GM23248 (cell line): ENCODE measurements around the gene CAMSAP2. TPM values are rescaled to one million over a fixed set of nuclear protein-coding genes. Genes with fewer than 3 reads are reported as not detected.

Experiments used
- DNase-seq: peaks from one replicate; pipeline ENCODE4 v3.0.0-alpha.2; 2015
- H2AFZ ChIP-seq: fragments of 200-600 bp; sonication (generic); 2 replicates; pipeline ENCODE4 v1.6.1; 2016; ENCODE audit warnings: antibody characterized with exemption
- H3F3A ChIP-seq: fragments of 200-600 bp; sonication (generic); 2 replicates; pipeline ENCODE4 v1.6.1; 2016; ENCODE audit warnings: mild to moderate bottlenecking, antibody characterized with exemption, mixed run types; ENCODE audit not compliant: insufficient read depth
- H3K27ac ChIP-seq: fragments of 200-600 bp; sonication (generic); 2 replicates; pipeline ENCODE4 v1.5.1; 2016; ENCODE audit warnings: mild to moderate bottlenecking
- H3K27me3 ChIP-seq: fragments of 200-600 bp; sonication (generic); replicated peaks from 2 replicates; pipeline ENCODE4 v1.6.1; 2016; ENCODE audit warnings: mild to moderate bottlenecking; ENCODE audit not compliant: insufficient read depth
- H3K36me3 ChIP-seq: fragments of 200-600 bp; sonication (generic); 2 replicates; pipeline ENCODE4 v1.6.1; 2016; ENCODE audit warnings: low read depth, mild to moderate bottlenecking
- H3K4me1 ChIP-seq: fragments of 200-600 bp; sonication (generic); 2 replicates; pipeline ENCODE4 v1.6.1; 2016; ENCODE audit warnings: mild to moderate bottlenecking; ENCODE audit not compliant: insufficient read depth
- H3K4me2 ChIP-seq: fragments of 200-600 bp; sonication (generic); one replicate; pipeline ENCODE4 v1.6.1; 2016; ENCODE audit warnings: mild to moderate bottlenecking; ENCODE audit not compliant: unreplicated experiment
- H3K4me3 ChIP-seq: fragments of 200-600 bp; sonication (generic); 2 replicates; pipeline ENCODE4 v1.5.1; 2016; ENCODE audit warnings: mild to moderate bottlenecking
- H3K79me2 ChIP-seq: fragments of 200-600 bp; sonication (generic); 2 replicates; pipeline ENCODE4 v1.6.1; 2016; ENCODE audit warnings: mild to moderate bottlenecking; ENCODE audit not compliant: insufficient read depth
- H3K9ac ChIP-seq: fragments of 200-600 bp; sonication (generic); 2 replicates; pipeline ENCODE4 v1.6.1; 2016; ENCODE audit warnings: mild to moderate bottlenecking
- H3K9me2 ChIP-seq: fragments of 200-600 bp; sonication (generic); 2 replicates; pipeline ENCODE4 v1.6.1; 2016; ENCODE audit warnings: mixed run types, mild to moderate bottlenecking, moderate library complexity; ENCODE audit not compliant: insufficient read depth
- H3K9me3 ChIP-seq: fragments of 200-600 bp; sonication (generic); one replicate; pipeline ENCODE4 v1.6.1; 2017; ENCODE audit warnings: low read depth
- H4K20me1 ChIP-seq: fragments of 200-600 bp; sonication (generic); 2 replicates; pipeline ENCODE4 v1.6.0; 2016; ENCODE audit not compliant: insufficient read depth
- EZH2 ChIP-seq: fragments of 200-600 bp; sonication (generic); IDR thresholded peaks from 2 replicates; pipeline ENCODE4 v1.6.1; 2018; ENCODE audit warnings: antibody characterized with exemption, mild to moderate bottlenecking; ENCODE audit not compliant: insufficient read depth, poor library complexity, severe bottlenecking
- EZH2phosphoT487 ChIP-seq: fragments of 200-600 bp; sonication (generic); IDR thresholded peaks from 2 replicates; pipeline ENCODE4 v1.6.1; 2018; ENCODE audit warnings: antibody characterized with exemption, moderate library complexity, mild to moderate bottlenecking, low read depth; ENCODE audit not compliant: insufficient read depth
- WGBS, 2 experiments: methylation state at CpG; one replicate each; pipeline ENCODE4 v1.1.6; 2015 to 2017; ENCODE audit warnings: low lambda C conversion rate in 2 of 2, low coverage in 1 of 2; ENCODE audit errors: missing lambda C conversion rate in 2 of 2; 5-methylcytosine and 5-hydroxymethylcytosine counted together
- in situ Hi-C: fragments of 300-500 bp; cut with MboI; formaldehyde crosslinking; loops from 2 replicates; pipeline ENCODE4 v1.15.0; 2020
- polyA plus RNA-seq: library from polyadenylated mRNA; unstranded; fragments of >200 nt; fragmentation: Nextera tagmentation; extraction: Ambion mirVana; gene quantifications from 2 replicates; pipeline ENCODE4 v1.2.1, GENCODE V29; 2016
- total RNA-seq: library from RNA; depleted of rRNA; stranded (reverse); fragments of >200 nt; shearing (Covaris generic); gene quantifications from 2 replicates; pipeline ENCODE4 v1.2.3, GENCODE V29; 2014

CAMSAP2 gene
- total and polyA plus RNA-seq, 2 experiments from 2014 or later: 10.9 to 28.7 TPM

GRCh38 chr1:200861937-200862647, 123.4 kb downstream of the CAMSAP2 start:
- Histone ChIP-seq H3K4me1 (0 out of 2 replicates have a peak, but pooled peaks cover 3% of the 10 kb centered on the region), H3K9ac (no peak overlapping the region), H3K9me3 (no peaks in the 10 kb centered on the region), H3K79me2 (no peaks in the 10 kb centered on the region), H3F3A (peaks cover 16% of the 10 kb centered on the region), H3K9me2 (no peaks in the 10 kb centered on the region), H3K27me3 (no peaks in the 10 kb centered on the region), H3K4me2 (no peak overlapping the region), H3K36me3 (peaks cover 35% of the 10 kb centered on the region), H3K27ac (no peak overlapping the region), H3K4me3 (no peak overlapping the region), H4K20me1 (no peaks in the 10 kb centered on the region), H2AFZ (no peak overlapping the region)
- no peak for DNase-seq
- WGBS, 2 experiments: 96 to 98% methylated on average over 2 of the region's 2 CpGs
- in situ Hi-C loops: no loop called here
- no peak for TF ChIP-seq EZH2
- TF ChIP-seq EZH2phosphoT487: no peak

GRCh38 chr1:200862713-200863415, 124.2 kb downstream of the CAMSAP2 start:
- no peaks in the 10 kb centered on the region for H3K9me2 ChIP-seq
- no peak overlapping the region for H3K4me3 ChIP-seq
- H3K9ac ChIP-seq: no peak overlapping the region
- in situ Hi-C loops: no loop called here
- 90% methylated on average over 9 of the region's 9 CpGs for WGBS, 2 experiments
- H4K20me1 ChIP-seq: no peaks in the 10 kb centered on the region
- no peaks in the 10 kb centered on the region for H3K4me1 ChIP-seq
- TF ChIP-seq EZH2: no peak
- no peak for TF ChIP-seq EZH2phosphoT487
- H3K9me3 ChIP-seq: no peaks in the 10 kb centered on the region
- no peak overlapping the region for H3K27ac ChIP-seq
- H3K79me2 ChIP-seq: no peaks in the 10 kb centered on the region
- H2AFZ ChIP-seq: no peak overlapping the region
- H3F3A ChIP-seq: peaks cover 11% of the 10 kb centered on the region
- no peak for DNase-seq
- H3K4me2 ChIP-seq: no peak overlapping the region
- H3K36me3 ChIP-seq: peaks cover 27% of the 10 kb centered on the region
- no peaks in the 10 kb centered on the region for H3K27me3 ChIP-seq

- no peaks in the 10 kb centered on the region for H3K4me1 ChIP-seq
- no peak for TF ChIP-seq EZH2
- no peak for TF ChIP-seq EZH2phosphoT487
- 0 out of 2 replicates have a peak, but pooled peaks cover 3% of the 10 kb centered on the region for H3K27me3 ChIP-seq
- WGBS, 2 experiments: 52 to 56% methylated on average over 3 of the region's 3 CpGs
- DNase-seq: no peak
- no peak overlapping the region for H3K27ac ChIP-seq
- peaks cover 11% of the 10 kb centered on the region for H3F3A ChIP-seq
- no peak overlapping the region for H2AFZ ChIP-seq
- H3K9ac ChIP-seq: no peak overlapping the region
- H3K9me2 ChIP-seq: no peaks in the 10 kb centered on the region
- no peaks in the 10 kb centered on the region for H4K20me1 ChIP-seq
- no peaks in the 10 kb centered on the region for H3K79me2 ChIP-seq
- in situ Hi-C loops: no loop called here
- no peak overlapping the region for H3K4me2 ChIP-seq
- H3K9me3 ChIP-seq: no peaks in the 10 kb centered on the region
- peaks cover 15% of the 10 kb centered on the region for H3K36me3 ChIP-seq
- no peak overlapping the region for H3K4me3 ChIP-seq
Measured at GRCh38 chr1:200866116-200866515, 127.4 kb downstream of the CAMSAP2 start.

GRCh38 chr1:200866521-200866920, 127.8 kb downstream of the CAMSAP2 start:
- in situ Hi-C loops: no loop called here
- no peaks in the 10 kb centered on the region for H3K4me1 ChIP-seq
- 30 to 32% methylated on average over 5 of the region's 5 CpGs for WGBS, 2 experiments

More at GRCh38 chr1:200866521-200866920, 127.8 kb downstream of the CAMSAP2 start:
- DNase-seq: peak; percentile 43
- H3K79me2 ChIP-seq: no peaks in the 10 kb centered on the region
- no peak overlapping the region for H2AFZ ChIP-seq
- H3K4me3 ChIP-seq: no peak overlapping the region
- H3K27me3 ChIP-seq: 0 out of 2 replicates have a peak, but pooled peaks cover 6% of the 10 kb centered on the region
- peaks cover 15% of the 10 kb centered on the region for H3K36me3 ChIP-seq
- no peak overlapping the region for H3K9ac ChIP-seq
- H3F3A ChIP-seq: peaks cover 11% of the 10 kb centered on the region
- no peak overlapping the region for H3K27ac ChIP-seq
- H3K9me3 ChIP-seq: no peaks in the 10 kb centered on the region
- H3K9me2 ChIP-seq: no peaks in the 10 kb centered on the region
- no peaks in the 10 kb centered on the region for H4K20me1 ChIP-seq
- H3K4me2 ChIP-seq: no peak overlapping the region
- TF ChIP-seq EZH2phosphoT487 (no peak), EZH2 (no peak)
